ENCODE results near the gene GREM1.

- TF ChIP-seq MXI1 (IDR thresholded peaks at IDR 0.05; ENCODE audit: borderline replicate concordance, low read depth, low read length) = no peak
- no peak for TF ChIP-seq FOS (IDR thresholded peaks at IDR 0.05; ENCODE audit: low read depth, low read length)
- TF ChIP-seq, protein P1, sequence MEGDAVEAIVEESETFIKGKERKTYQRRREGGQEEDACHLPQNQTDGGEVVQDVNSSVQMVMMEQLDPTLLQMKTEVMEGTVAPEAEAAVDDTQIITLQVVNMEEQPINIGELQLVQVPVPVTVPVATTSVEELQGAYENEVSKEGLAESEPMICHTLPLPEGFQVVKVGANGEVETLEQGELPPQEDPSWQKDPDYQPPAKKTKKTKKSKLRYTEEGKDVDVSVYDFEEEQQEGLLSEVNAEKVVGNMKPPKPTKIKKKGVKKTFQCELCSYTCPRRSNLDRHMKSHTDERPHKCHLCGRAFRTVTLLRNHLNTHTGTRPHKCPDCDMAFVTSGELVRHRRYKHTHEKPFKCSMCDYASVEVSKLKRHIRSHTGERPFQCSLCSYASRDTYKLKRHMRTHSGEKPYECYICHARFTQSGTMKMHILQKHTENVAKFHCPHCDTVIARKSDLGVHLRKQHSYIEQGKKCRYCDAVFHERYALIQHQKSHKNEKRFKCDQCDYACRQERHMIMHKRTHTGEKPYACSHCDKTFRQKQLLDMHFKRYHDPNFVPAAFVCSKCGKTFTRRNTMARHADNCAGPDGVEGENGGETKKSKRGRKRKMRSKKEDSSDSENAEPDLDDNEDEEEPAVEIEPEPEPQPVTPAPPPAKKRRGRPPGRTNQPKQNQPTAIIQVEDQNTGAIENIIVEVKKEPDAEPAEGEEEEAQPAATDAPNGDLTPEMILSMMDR (conservative IDR thresholded peaks at IDR 0.05; ENCODE audit: low read depth, low read length) = no peak
- TF ChIP-seq RCOR1 (IDR thresholded peaks at IDR 0.05; ENCODE audit: insufficient replicate concordance, low read length) = no peak
- no peak for TF ChIP-seq RAD21 (IDR thresholded peaks at IDR 0.05; ENCODE audit: low read length)
- no peak; the same call in 1 of the 2 replicates for TF ChIP-seq POLR2A (IDR thresholded peaks at IDR 0.05; ENCODE audit: low read depth, low read length)
- TF ChIP-seq USF2 (IDR thresholded peaks at IDR 0.05; ENCODE audit: low read depth, low read length) = no peak
- no peak for TF ChIP-seq MAZ (IDR thresholded peaks at IDR 0.05; ENCODE audit: borderline replicate concordance, low read depth, low read length)
- TF ChIP-seq SMC3 (IDR thresholded peaks at IDR 0.05; ENCODE audit: low read depth, low read length) = no peak
- TF ChIP-seq RFX5 (IDR thresholded peaks at IDR 0.05; ENCODE audit: low read depth, low read length) = no peak
- no peak for TF ChIP-seq CEBPB (IDR thresholded peaks at IDR 0.05; ENCODE audit: low read depth, low read length)
These were observed 19.5 kb downstream of the GREM1 start for GRCh38 chr15:32737304-32737703.
